ENCODE measurements around the gene SBNO1.
A peak's percentile ranks its signal among the peaks of the same experiment; 100 is the strongest.
"Not testable (repeated sequence)": the region's sequence is repeated elsewhere in the genome, so short reads cannot be mapped to it uniquely, and the experiment has no call there.

SBNO1 gene

GRCh38 chr12:123364532-123365024 is at the start of gene SBNO1:
Gene SBNO1, minus strand, starts transcription at chr12:123364847. Its CDS starts 14,406 bp downstream, at chr12:123350441.
- DNase-seq = peak; percentile 90

- DNase-seq = no peak
Measured at GRCh38 chr12:123410041-123410412, 45.4 kb upstream of the SBNO1 start.

DNA sequence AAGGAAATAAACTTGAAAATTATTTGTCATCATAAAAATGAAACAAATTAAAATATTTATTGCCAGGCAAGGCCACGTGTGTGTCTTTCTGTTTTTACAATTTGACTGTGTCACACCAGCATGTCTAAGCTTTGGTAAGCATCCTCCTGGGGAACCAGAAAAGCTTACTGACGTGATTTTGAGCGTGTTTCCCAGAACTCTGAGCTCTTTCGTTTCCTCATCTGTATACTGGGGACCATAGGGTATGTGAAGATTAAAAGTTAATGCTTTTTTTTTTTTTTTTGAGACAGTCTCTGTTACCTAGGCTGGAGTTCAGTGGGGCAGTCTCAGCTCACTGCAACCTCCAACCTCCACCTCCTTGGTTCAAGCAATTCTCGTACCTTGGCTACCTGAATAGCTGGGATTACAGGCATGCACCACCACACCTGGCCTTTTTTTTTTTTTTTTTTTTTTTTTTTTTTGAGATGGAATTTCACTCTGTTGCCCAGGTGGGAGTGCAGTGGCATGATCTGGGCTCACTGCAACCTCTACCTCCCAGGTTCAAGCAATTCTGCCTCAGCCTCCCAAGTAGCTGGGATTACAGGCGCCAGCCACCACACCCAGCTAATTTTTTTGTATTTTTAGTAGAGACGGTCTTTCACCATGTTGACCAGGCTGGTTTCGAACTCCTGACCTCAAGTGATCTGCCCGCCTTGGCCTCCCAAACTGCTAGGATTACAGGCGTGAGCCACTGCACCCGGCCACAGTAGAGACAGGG is 44.8 kb upstream of the SBNO1 start:
- DNase-seq = not testable (repeated sequence)

DNA sequence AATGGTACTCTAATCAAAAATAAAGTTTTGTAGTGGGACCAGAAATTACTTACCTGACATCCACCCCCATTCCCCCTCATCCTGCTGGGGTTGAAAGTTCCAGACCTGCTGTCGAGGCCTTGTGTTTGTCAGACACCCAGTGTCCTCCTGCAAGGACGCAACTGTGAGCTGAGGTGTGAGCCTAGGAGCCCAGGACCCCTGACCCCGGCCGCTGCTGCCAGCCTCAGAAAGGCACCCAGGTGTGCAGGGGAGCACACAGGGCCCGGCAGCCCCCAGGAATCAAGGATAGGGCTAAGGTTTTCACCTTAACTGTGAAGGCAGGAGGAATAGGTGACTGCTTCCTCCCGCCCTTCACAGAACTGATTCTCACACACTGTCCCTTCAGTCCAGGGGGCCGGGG is 44.0 kb upstream of the SBNO1 start:
- DNase-seq = not testable (repeated sequence)

- not testable (repeated sequence) for DNase-seq
Measured at GRCh38 chr12:123407934-123408333, 43.3 kb upstream of the SBNO1 start.

DNA sequence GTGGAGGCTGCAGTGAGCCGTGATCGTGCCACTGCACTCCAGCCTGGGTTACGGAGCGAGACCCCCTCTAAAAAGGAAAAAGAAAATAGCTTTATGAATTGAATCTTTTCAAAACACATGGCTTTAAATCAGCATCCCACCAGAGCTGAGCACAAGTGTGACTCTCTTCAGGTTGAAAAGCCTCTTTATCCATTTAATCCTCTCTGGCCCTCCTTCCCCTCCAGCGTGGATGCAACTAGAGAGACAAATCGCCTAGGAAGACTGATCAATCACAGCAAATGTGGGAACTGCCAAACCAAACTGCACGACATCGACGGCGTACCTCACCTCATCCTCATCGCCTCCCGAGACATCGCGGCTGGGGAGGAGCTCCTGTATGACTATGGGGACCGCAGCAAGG is 42.6 kb upstream of the SBNO1 start:
- not testable (repeated sequence) for DNase-seq

DNA sequence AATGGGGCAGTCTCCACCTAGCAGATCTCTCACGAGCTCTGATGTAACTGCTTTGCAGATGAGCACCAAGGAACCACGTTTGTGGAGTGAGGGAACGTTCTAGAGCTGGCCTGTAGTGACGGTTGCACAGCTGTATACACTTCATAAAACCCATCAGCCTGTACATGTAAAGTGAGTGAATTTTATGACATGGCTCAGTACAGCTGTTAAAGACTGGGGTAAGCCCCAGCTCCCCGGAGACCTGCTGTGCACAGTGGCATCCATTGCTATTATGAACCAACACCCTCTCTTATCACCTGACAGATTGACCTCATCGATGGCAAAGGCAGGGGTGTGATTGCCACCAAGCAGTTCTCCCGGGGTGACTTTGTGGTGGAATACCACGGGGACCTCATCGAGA is 39.9 kb upstream of the SBNO1 start:
- no peak for DNase-seq

DNA sequence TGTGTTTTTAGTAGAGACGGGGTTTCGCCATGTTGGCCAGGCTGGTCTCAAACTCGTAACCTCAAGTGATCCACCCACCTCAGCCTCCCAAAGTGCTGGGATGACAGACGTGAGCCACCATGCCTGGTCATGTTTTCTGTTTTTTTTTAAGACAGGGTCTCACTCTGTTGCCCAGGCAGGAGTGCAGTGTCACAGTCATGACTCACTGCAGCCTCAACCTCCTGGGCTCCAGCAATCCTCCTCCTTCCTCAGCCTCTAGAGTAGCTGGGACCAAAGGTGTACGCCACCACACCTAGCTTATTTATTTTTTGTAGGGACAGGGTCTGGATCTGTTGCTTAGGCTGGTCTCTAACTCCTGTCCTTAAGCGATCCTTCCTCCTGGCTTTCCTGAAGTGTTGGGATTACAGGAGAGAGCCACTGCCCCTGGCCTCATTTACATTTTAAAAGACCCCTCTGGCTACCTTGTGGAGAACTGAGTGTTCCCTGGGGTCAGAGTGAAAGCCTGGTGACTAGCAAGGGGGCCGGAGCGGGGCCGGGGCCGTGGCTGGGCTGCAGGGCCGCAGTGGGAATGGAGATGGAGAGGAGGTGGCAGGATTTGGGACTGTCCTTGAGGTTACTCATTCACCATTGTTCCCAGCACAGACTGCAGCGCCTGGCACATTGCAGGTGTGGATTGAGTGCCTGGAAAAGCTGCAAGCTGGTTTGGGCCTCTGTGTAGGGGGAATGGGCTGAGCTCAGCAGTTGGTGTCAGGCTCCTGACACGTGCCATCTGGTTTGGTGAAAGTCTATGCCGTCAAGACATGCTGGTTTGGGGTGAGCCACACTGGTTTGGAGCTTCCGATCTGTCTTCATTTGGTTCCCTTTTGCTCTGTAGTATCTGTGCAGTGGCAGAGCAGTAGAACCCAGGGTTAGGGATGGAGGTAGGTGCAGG is 37.4 kb upstream of the SBNO1 start:
- no peak for DNase-seq

DNA sequence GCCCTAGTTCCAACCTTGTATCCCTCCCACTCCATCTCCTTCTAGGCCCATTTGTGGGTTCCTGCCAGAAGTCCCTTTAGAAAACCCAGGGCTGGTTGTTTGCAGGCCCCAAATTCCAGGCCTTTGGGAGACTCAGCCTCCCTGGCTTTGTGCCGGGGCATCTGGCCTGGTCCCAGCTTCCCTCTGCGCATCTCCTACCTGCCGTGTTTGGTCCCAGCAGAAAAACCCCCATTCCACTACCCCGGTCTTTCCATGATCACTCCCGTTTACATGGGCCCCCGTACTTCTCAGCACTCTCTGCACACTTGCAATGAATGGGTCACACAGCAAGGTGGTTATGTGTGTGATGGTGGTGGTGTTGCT is 34.6 kb upstream of the SBNO1 start:
- DNase-seq = no peak

DNA sequence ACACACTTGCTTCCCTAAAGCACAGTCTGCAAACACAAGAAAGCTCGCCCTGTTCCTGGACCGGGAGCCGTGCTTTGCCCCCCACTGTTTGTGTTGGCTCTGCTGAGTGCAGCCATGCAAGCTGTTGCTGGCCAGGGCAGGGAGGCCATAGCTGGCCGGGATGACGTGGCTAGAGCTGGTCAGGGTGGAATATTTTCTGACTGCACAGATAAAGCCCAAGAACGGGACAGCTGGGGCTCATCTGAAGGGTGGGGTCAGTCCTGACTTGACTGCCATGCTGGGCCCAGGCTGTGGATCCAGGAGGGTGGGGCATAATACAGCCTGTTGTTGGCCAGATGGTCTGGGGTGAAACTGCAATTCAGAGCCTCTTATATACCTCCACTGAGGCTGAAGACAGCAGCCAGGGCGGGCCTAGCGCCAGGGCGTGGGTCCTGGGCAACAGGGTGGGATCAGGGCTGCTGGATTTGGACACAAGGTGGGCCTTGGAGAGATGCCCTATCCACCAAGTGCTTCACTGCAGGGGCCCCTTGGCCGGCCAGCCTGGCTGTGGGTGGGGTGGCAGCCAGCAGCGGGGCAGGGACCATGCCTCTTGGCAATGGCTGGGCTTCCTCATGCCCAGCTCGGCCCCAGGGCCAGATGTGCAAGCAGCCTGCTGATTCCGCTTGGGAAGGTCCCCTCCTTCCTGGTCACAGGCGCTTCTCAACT is 34.1 kb upstream of the SBNO1 start:
- DNase-seq = no peak

DNA sequence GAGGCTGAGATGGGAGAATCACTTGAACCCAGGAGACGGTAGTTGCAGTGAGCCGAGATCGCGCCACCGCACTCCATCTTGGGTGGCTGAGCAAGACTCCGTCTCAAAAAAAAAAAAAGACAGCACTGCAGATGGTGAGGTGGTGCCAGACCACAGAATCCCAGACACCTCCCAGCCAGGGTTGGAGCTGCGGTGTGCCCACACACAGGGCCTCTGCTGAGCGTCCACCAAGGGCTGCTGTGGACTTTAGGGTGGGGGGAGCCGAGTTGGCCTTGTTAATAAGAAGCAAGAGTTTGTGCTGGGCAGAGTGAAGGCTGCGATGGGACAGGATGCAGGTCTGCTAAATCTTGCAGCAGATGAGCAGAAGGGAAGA is 33.5 kb upstream of the SBNO1 start:
- DNase-seq = no peak

GRCh38 chr12:123397400-123397799 is 32.8 kb upstream of the SBNO1 start:
- DNase-seq = no peak

- DNase-seq = no peak
Measured at GRCh38 chr12:123396954-123397353, 32.3 kb upstream of the SBNO1 start.

- DNase-seq = no peak
Measured at GRCh38 chr12:123396543-123396942, 31.9 kb upstream of the SBNO1 start.

DNA sequence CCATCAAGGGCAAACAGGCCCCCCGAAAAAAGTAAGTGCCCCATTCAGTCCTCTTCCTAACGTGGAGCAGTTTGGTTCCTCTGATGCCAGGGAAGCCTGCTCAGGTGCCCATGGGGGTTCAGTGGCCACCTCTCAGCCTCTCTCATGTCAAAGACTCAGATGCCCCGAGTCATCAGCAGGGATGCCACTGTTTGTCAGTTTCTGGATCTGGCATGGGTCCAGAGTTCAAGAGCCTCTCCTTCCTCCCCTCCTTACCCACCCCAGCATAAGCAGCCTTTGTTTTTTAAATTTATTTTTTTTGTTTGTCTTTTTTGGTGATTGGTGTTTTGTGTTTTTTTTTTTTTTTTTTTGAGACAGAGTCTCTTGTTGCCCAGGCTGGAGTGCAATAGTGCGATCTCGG is 30.6 kb upstream of the SBNO1 start:
- no peak for DNase-seq

DNA sequence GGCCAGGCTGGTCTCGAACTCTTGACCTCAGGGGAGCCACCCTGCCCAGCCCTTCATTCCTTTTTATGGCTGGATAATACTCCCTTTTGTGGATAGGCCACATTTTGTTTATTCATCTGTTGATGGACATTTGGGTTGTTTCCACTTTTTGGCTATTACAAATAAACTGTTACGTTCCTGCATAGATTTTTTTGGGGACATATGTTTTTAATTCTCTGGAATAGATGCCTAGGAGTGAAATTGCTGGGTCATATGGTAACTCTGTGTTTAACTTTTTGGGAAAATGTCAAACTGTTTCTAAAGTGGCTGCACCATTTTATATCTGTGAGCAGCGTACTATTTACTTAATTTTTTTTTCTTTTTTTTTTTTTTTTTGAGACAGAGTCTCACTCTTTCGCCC is 29.1 kb upstream of the SBNO1 start:
- DNase-seq = no peak

DNA sequence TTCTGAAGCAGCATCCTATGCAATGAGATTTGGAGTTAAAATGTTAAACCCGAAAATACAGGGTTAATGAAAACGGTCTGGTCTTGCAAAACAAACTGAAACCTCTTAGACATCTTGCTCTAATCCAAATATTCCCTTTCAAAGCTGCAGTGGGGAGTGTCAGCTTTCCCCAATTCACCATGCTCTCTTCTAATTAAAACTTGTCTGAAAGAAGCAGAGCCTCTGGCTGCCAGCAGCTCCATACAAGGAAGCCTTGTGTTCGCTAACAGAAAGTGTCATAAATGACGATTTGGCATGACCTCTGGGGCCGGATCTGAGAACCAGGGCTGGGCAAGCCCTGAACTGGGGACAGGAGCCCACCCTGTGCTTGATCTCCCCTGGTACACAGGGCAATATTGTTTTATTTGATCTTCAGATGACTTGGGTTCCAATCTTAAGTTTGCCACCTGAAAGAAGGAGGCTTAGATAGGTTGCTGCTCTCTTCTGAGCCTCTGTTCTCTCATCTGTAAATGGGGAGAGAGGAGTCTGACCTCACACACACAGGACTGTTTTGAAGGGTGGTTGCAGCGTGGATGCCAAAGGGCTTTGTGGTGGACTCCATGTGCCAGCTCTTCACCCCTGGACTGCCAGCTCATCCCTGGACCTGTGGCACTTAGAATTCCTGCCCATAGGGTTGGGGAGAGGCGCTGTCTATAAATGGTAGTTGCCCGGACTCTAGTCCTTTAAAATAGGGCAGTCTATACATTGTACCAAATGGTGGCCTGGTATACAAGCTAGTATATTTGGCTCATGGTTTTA is 27.1 kb upstream of the SBNO1 start:
- no peak for DNase-seq

- no peak for DNase-seq
Measured at GRCh38 chr12:123390498-123391426, 26.1 kb upstream of the SBNO1 start.

DNA sequence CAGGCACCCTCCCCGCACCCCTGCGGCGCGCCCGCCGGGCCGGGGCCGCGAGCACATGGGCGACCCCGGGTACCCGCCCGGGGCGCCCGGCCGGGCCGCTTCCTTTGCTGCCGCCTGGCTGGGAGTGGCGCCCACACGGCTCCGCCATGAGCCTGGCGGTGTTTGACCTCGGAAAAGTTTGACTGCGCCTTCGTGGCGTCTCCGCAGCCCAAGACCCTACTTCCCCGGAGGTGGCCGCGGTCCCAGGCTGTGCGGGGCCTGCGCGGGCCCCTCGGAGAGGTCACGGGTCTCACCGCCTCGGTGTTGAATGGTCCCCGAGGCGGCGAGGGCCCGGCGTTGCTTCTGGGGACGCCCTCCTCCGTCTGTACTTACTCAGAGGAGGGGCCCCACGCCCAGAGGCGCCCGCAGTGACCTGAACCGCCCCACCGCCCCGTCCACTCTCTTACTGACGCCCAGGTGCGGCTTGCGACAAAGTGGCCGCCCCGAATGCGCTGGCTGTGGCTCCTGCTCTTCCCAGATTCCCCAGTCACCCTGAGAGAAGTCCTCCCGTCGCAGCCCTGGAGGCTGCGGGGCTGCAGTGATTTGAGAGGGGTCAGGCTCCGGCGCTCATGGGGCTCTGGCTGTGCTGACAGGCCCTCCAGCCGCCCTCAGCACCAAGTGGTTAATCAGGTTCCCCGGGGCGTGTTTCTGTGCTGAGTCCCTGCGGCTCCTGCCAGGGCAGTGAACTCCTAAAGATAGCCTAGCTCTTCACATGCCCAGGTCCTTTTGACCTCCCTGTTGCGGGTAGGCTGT is 25.1 kb upstream of the SBNO1 start:
- DNase-seq = peak; percentile 16

GRCh38 chr12:123388951-123389559 is 24.4 kb upstream of the SBNO1 start:
- DNase-seq = no peak
